ENCODE results near the gene SH3GL1. TPM values are rescaled to one million over a fixed set of nuclear protein-coding genes. Genes with fewer than 3 reads are reported as not detected.

SH3GL1 gene
- total RNA-seq, 2 donors from 2014 or later, result 35.4 to 54.7 TPM

DNA sequence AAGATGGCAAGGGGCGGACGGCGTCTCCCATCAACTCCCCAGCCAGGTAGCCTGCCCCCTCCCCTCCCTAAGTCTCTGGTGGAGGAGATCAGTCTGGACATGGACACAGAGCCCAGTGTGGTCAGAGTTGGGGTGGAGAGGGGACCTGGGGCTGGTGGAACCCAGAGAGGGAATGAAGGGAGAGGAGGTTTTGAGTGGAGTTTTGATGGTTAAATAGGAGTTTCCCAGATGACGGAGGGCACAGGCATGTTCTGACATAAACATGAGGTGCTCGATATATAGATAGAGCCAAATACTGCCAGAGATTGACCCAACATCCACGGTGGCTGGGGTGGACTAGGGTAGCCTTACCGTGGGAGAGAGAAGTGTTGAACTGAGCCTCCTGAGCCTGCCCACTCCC lies 81.9 kb downstream of the SH3GL1 start:
- Histone ChIP-seq H3K27ac (no peak overlapping the region), H3K4me3 (no peak overlapping the region), H3K36me3 (no peaks in the 10 kb centered on the region), H3K27me3 (replicated peaks; ENCODE audit: insufficient read depth) (no peaks in the 10 kb centered on the region), H3K9me3 (no peaks in the 10 kb centered on the region), H3K4me1 (replicated peaks) (no peaks in the 10 kb centered on the region)
- intact Hi-C loops (cut with DNase I), result no loop called here
- TF ChIP-seq POLR2A (IDR thresholded peaks at IDR 0.05) (no peak), POLR2AphosphoS5 (IDR thresholded peaks at IDR 0.05) (no peak)
- TF ChIP-seq, protein P1, sequence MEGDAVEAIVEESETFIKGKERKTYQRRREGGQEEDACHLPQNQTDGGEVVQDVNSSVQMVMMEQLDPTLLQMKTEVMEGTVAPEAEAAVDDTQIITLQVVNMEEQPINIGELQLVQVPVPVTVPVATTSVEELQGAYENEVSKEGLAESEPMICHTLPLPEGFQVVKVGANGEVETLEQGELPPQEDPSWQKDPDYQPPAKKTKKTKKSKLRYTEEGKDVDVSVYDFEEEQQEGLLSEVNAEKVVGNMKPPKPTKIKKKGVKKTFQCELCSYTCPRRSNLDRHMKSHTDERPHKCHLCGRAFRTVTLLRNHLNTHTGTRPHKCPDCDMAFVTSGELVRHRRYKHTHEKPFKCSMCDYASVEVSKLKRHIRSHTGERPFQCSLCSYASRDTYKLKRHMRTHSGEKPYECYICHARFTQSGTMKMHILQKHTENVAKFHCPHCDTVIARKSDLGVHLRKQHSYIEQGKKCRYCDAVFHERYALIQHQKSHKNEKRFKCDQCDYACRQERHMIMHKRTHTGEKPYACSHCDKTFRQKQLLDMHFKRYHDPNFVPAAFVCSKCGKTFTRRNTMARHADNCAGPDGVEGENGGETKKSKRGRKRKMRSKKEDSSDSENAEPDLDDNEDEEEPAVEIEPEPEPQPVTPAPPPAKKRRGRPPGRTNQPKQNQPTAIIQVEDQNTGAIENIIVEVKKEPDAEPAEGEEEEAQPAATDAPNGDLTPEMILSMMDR (IDR thresholded peaks at IDR 0.05), result no peak
- WGBS, result 92% methylated on average over 7 of the region's 7 CpGs
- no peak for DNase-seq (ENCODE audit: low spot score)

DNA sequence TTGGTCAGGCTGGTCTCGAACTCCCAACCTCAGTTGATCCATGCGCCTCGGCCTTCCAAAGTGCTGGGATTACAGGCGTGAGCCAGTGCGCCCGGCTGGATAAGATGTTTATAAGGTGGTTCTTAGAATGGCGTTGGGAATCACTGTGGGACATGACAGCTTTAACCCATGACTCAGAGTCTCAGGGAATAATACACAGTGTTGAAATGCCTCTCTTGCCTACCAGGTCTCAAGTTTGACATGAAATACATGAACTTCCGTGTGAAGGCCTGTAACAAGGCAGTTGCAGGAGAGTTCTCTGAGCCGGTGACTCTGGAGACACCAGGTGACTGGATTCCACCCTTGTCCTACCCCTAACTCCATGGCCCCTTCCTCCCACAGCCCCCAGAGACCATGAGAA lies 83.4 kb downstream of the SH3GL1 start:
- 93% methylated on average over 9 of the region's 9 CpGs for WGBS
- intact Hi-C loops (cut with DNase I), result no loop called here
- no peaks in the 10 kb centered on the region for H3K4me1 ChIP-seq (replicated peaks)
- no peak overlapping the region for H3K4me3 ChIP-seq
- DNase-seq (ENCODE audit: low spot score), result no peak
- no peaks in the 10 kb centered on the region for H3K9me3 ChIP-seq
- no peaks in the 10 kb centered on the region for H3K27me3 ChIP-seq (replicated peaks; ENCODE audit: insufficient read depth)
- H3K27ac ChIP-seq, result no peak overlapping the region
- no peaks in the 10 kb centered on the region for H3K36me3 ChIP-seq
- TF ChIP-seq, protein P1 (IDR thresholded peaks at IDR 0.05), result no peak
- no peak for TF ChIP-seq POLR2AphosphoS5 (IDR thresholded peaks at IDR 0.05)
- no peak for TF ChIP-seq POLR2A (IDR thresholded peaks at IDR 0.05)

DNA sequence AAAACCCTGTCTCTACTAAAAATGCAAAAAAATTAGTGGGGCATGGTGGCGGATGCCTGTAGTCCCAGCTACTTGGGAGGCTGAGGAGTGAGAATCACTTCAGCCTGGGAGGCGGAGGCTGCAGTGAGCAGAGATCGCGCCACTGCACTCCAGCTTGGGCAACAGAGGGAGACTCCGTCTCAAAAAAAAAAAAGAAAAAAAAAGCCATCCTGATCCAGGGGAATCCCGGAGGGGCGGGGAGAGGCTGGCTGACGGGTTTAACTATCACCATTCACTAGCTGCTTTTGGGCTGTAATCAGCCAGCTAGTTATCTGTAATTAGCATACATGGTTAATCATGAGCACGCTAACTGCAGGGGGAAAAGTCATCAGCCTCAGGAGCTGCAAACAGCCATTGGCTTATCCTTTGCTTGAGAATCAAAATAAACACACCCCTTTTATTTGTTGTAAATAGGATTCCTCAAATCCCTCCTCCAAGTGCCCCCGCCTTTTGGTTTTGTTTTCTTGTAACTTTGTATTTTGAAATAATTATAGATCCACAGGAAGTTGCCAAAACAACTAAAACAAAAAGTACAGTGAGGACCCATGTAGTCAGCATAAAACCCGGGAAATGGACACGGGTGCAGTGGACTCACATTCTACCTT lies 86.4 kb downstream of the SH3GL1 start:
- H3K27me3 ChIP-seq (replicated peaks; ENCODE audit: insufficient read depth), result no peaks in the 10 kb centered on the region
- no peaks in the 10 kb centered on the region for H3K9me3 ChIP-seq
- 36% methylated on average over 12 of the region's 12 CpGs for WGBS
- intact Hi-C loops (cut with DNase I), result no loop called here
- no peak overlapping the region for H3K27ac ChIP-seq
- H3K4me3 ChIP-seq, result no peak overlapping the region
- no peaks in the 10 kb centered on the region for H3K36me3 ChIP-seq
- no peaks in the 10 kb centered on the region for H3K4me1 ChIP-seq (replicated peaks)
- DNase-seq (ENCODE audit: low spot score), result no peak
- TF ChIP-seq POLR2A (IDR thresholded peaks at IDR 0.05) (no peak), POLR2AphosphoS5 (IDR thresholded peaks at IDR 0.05) (no peak)
- TF ChIP-seq, protein P1 (IDR thresholded peaks at IDR 0.05), result no peak

Small RNA genes within 50 kb of the gene (microRNA-seq; reads per million reads assigned to microRNA genes)
- 1.1 reads per million, percentile 11 among the genes with 10 or more reads in this experiment for gene MIR4746

Small RNA genes within 50 kb of the gene (small RNA-seq; reads per million reads assigned to genes)
- gene MIR4746, result 0 reads per million in 2 donors

Other genes starting within 250 kb of the SH3GL1 start
- not detected for gene CREB3L3, start 246.9 kb downstream of the SH3GL1 start, total RNA-seq
- gene SIRT6, start 218.0 kb downstream of the SH3GL1 start, total RNA-seq, result 10 to 100 TPM; 23.5 to 37.3 TPM
- 10 to 100 TPM in 1 of 2 donors, 1 to 10 TPM in 1; 3.6 to 12.0 TPM for gene ANKRD24, start 217.9 kb downstream of the SH3GL1 start, total RNA-seq
- 1 to 10 TPM; 3.0 to 5.7 TPM for gene EBI3, start 171.0 kb downstream of the SH3GL1 start, total RNA-seq
- gene YJU2, start 153.5 kb downstream of the SH3GL1 start, total RNA-seq, result 10 to 100 TPM; 30.3 to 45.9 TPM
- 10 to 100 TPM in 1 of 2 donors, under 1 TPM in 1; 0.62 to 18.0 TPM for gene SHD, start 121.3 kb downstream of the SH3GL1 start, total RNA-seq
- gene TMIGD2, start 98.2 kb downstream of the SH3GL1 start, total RNA-seq, result not detected
- gene FSD1, start 95.9 kb downstream of the SH3GL1 start, total RNA-seq, result 1 to 10 TPM in 1 of 2 donors, not detected in 1; 6.4 TPM
- gene STAP2, start 61.7 kb downstream of the SH3GL1 start, total RNA-seq, result 100 to 1,000 TPM in 1 of 2 donors, 10 to 100 TPM in 1; 47.9 to 107 TPM
- 10 to 100 TPM; 12.5 to 18.2 TPM for gene MPND, start 57.0 kb downstream of the SH3GL1 start, total RNA-seq
- gene CHAF1A, start 2.1 kb upstream of the SH3GL1 start, total RNA-seq, result 10 to 100 TPM; 13.0 to 18.1 TPM
- gene UBXN6, start 57.2 kb upstream of the SH3GL1 start, total RNA-seq, result 100 to 1,000 TPM in 1 of 2 donors, 10 to 100 TPM in 1; 82.7 to 199 TPM
- gene HDGFL2, start 71.8 kb upstream of the SH3GL1 start, total RNA-seq, result 10 to 100 TPM; 40.8 to 61.8 TPM
- gene PLIN4, start 117.9 kb upstream of the SH3GL1 start, total RNA-seq, result 10 to 100 TPM in 1 of 2 donors, 1 to 10 TPM in 1; 8.2 to 13.9 TPM
- 10 to 100 TPM; 23.2 to 26.8 TPM for gene PLIN5, start 134.7 kb upstream of the SH3GL1 start, total RNA-seq
- gene LRG1, start 139.5 kb upstream of the SH3GL1 start, total RNA-seq, result 1 to 10 TPM; 2.5 to 3.6 TPM
- 1 to 10 TPM; 4.3 to 7.8 TPM for gene SEMA6B, start 159.1 kb upstream of the SH3GL1 start, total RNA-seq
- gene TNFAIP8L1, start 239.0 kb upstream of the SH3GL1 start, total RNA-seq, result 1 to 10 TPM; 4.0 to 6.2 TPM

Data from prostate gland (tissue), 2 donors.